Uterine smooth muscle cell (primary cell): ENCODE results near the gene SLC30A1. TPM values are rescaled to one million over a fixed set of nuclear protein-coding genes. Genes with fewer than 3 reads are reported as not detected.

Experiments used
- total RNA-seq: library from RNA; depleted of rRNA; stranded (reverse); fragments of >200 nt; gene quantifications from 2 replicates; pipeline ENCODE4 v1.2.3, GENCODE V29; 2014

SLC30A1 gene
- 11.4 and 23.2 TPM in 2 replicates for total RNA-seq

GRCh38 chr1:211578640-211579439 is at the start of gene SLC30A1:
SLC30A1 (minus strand) TSS chr1:211579161; CDS start chr1:211578612, 549 bp downstream.

Other genes starting within 250 kb of the SLC30A1 start
- gene RD3, start 87.0 kb downstream of the SLC30A1 start, total RNA-seq: not detected in 2 replicates
- gene NEK2, start 96.5 kb upstream of the SLC30A1 start, total RNA-seq: 17.9 and 71.9 TPM in 2 replicates